AG20443 (cell line): ENCODE measurements around the gene STRN4.

Experiments
- DNase-seq: peaks from one replicate; pipeline ENCODE4 v3.0.0; 2012; ENCODE audit warnings: low spot score, mixed read lengths

STRN4 gene

GRCh38 chr19:46744005-46744691, 2.1 kb downstream of the STRN4 start:
- no peak for DNase-seq

DNA sequence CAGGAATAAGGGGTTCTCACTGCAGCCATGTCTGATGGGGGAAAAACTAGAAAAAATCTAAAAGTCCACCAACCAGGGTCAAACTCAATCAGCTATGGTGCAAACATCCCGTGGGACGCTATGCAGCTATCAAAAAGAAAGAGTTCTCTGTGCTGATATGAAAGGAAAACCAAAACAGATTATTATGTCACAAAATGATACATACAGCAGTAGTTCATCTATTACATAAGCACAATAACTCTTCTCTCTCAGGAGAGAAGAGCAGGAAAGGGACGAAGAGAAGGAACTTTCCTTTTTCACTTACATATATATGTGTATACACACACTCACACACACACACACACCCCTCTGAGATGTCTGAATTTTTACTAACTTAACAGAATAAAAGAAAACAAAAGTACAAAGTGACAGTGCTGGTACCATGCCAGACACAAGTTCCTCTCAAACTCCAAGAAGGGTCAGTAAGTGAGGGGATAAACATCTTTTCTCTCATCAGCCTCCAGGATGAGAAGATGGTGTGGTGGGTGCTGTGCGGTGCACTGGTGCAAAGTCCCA, 3.2 kb downstream of the STRN4 start:
- no peak for DNase-seq

DNA sequence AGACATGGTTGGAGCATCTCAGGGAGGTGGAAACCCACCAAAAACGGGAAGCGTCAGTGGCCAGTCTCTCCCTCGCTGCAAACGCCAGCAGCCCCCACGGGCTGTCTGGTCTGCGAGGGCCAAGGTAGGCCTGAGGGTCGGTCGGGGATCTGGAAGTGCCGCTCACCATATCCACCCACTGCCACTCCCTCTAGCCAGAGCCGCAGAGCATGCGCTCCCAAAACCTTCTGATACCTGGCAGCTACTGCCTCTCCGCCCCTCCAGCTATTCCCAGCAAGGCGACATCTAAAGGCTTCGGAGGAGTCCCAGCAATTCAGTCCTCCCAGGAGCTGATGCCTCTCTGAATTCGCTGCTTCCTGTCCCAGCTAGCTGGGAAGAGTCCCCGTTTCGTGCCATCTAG, 4.8 kb downstream of the STRN4 start:
- DNase-seq, result no peak

- no peak for DNase-seq
Measured at GRCh38 chr19:46739290-46739771, 6.9 kb downstream of the STRN4 start.

- no peak for DNase-seq
Measured at GRCh38 chr19:46737761-46738171, 8.5 kb downstream of the STRN4 start.

GRCh38 chr19:46737298-46737654, 9.0 kb downstream of the STRN4 start:
- no peak for DNase-seq

GRCh38 chr19:46736531-46737297, 9.5 kb downstream of the STRN4 start:
- DNase-seq, result peak; percentile 35

DNA sequence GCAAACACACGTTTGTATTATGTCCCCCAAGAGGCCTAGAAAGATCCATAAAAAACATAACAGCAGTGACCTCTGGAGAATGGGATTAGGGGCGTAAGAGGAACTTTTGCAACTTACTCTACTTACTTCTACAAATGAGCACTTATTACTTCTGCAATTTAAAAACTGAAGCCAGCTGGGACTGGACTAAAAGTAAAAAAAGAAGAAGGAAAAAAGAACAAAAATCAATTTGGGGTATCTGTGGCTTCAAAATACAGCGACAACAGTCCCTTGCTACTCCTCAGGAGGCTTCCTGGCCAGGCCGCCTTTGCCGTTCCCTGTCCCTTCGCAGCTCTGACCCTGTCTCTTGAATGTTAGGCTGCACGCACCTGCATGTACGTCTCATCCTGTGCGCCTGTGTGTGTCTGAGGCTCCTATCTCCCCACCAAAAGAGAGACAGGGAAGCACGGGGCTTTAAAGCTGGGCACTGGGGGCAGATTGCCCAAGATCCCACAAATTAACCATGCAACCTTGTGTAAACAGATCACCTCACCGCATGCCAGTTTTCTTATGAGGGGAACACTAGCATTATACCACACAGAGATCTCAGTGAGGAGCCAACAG, 12.5 kb downstream of the STRN4 start:
- DNase-seq, result no peak

DNA sequence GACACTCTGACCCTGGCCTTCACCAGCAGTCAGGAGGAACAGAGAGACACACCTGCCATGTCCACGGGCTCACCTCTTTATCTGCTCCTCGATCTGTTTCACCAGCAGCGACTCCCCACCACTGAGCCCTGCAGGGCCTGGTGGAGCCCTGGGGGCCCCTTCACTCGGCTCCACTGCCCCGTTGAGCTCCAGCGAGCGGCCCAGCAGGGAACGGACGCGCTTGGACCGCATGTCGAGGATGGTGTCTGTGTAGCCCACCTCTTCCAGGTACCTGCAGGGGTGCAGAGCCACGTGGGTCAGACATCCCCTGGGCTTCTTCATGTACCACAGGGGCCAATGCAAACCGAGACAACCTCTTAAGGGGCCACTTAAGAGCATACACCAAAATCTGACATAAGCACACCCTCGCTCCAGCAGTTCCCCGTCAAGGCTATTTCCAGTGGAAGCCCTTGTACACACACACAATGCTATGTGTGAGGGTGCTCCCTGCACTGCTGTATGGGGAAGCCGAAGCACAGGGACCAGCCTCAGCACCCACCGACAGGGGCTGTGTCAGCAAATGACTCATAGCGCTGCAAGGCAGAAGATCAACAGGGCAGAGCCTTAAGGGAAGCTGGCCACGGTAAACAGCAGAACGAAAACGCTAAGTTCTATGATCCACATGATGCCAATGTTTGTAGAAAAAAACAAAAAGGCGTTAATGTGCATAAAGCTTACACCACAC, 13.1 kb downstream of the STRN4 start:
- no peak for DNase-seq

- DNase-seq, result no peak
Measured at GRCh38 chr19:46732172-46732938, 13.9 kb downstream of the STRN4 start.

DNA sequence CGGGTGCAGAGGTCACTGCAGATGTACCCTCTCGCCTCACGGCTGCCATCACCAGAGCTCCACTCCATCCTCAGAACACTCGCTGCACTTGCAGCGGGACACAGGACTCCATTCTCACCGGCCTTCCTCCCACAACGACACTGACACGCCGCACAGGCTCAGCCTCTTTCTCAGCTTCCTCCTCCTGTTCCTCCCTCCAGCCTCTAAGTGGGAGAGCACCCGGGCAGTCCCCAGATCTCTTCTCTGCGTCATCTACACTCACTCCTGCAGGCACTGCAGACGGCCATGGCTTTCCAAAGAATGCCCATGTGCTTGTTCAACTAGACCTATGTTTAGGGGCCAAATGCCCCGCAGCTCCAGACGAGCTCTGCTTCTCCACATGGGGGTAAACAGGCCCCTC, 14.7 kb downstream of the STRN4 start:
- DNase-seq, result no peak

DNA sequence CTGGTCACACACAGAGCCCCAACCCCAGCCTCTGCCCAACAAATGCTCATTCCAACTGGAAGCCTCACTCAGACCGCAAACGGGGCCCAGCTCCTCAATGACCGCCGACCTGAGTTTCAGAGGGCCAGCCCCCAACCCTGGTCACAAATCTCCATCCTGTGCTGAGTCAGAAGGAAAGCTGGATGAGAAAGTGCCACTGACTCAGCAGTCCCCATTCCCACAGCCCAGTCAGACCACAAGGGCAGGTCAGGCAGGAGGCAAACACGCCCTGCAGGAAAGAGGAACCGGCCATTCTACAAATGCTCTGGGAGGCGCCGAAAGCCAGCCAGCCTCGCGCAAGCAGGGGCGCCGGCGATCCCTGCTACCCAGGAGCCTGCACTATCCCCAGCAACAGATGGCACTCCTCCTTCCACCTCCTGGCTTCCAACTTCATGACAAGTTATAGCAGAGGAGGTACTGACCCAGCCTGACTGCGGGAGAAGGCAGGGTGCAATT, 15.2 kb downstream of the STRN4 start:
- DNase-seq, result peak; percentile 87

- DNase-seq, result no peak
Measured at GRCh38 chr19:46730595-46730994, 15.7 kb downstream of the STRN4 start.

GRCh38 chr19:46730187-46730586, 16.1 kb downstream of the STRN4 start:
- DNase-seq, result no peak

GRCh38 chr19:46729696-46730095, 16.6 kb downstream of the STRN4 start:
- no peak for DNase-seq

GRCh38 chr19:46728693-46729339, 17.4 kb downstream of the STRN4 start:
- DNase-seq, result peak; percentile 91

DNA sequence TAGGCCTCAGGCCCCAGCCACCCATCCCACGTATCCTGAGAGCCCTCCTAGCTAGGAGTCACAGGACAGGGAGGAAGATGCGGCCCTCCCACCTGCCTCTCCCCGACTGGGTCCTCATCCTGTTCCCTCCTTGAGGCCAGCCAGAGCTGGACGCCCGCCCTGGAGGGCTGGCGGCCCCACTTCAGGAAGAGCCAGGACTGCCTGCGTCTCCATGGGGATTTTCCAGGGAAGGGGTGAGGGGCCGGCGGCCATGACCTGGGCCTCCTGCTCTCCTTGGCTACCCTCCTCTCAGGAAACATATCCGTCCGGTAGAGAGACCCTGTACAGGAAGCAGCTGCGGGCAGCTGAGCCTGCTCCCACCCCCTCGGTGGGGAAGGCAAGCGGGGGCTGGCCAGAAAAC, 18.0 kb downstream of the STRN4 start:
- DNase-seq, result no peak

DNA sequence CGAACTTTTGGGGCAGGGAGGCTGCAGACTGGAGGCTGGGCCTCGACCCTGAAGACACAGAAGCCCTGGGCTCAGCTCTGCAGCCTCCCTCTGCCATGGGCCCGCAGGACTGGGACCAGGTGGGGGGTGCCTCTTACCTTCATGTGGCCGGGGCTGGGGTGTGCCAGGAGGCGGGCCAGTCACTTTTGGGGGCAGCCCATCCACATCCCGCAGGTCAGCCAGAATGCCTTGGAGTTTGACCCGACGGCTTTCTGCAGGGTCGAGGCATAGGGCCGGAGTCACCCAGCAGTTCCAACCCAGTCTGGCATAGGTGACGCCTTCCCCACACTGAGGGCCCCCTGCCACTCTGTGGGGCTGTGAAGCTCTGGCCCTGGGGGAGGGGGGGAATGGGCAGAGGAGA, 18.5 kb downstream of the STRN4 start:
- no peak for DNase-seq

GRCh38 chr19:46726971-46727501, 19.2 kb downstream of the STRN4 start:
- no peak for DNase-seq

DNA sequence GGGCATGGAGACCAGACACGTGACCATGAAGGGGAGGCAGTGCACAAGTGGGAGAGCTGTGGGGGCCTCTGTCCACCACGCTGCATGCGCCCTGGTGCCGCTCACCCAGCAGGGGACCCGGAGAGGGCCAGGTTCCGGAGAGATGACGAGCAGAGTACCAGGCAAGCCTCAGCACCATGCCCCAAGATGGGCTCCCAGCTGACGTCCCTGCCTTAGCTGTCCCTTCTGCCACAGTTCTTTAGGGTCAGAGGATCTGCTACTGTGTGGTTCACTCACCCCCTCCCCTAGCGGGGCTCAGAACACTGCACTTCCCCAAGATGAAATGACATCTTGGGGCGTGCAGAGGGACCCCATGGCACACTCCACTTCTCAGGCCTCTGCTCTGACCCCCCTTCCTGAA, 19.7 kb downstream of the STRN4 start:
- no peak for DNase-seq
